Karpas-422 (cell line): ENCODE results near the gene PLCB1. TPM values are rescaled to one million over a fixed set of nuclear protein-coding genes. Genes with fewer than 3 reads are reported as not detected.

Source experiments
- DNase-seq: peaks from one replicate; pipeline ENCODE4 v3.0.0-alpha.2; 2015
- H2AFZ ChIP-seq: fragments of 200-600 bp; sonication (generic); 2 replicates; pipeline ENCODE4 v1.6.1; 2014; ENCODE audit warnings: antibody characterized with exemption, low read length, mixed read lengths
- H3K27ac ChIP-seq: fragments of 200-600 bp; sonication (generic); 2 replicates; pipeline ENCODE4 v1.5.1; 2014; ENCODE audit warnings: mild to moderate bottlenecking, low read length, moderate library complexity
- H3K27me3 ChIP-seq: fragments of 200-600 bp; sonication (generic); 2 replicates; pipeline ENCODE4 v1.6.1; 2014; ENCODE audit warnings: low read length, mixed read lengths
- H3K36me3 ChIP-seq: fragments of 200-600 bp; sonication (generic); 2 replicates; pipeline ENCODE4 v1.6.1; 2014; ENCODE audit warnings: low read length, mixed read lengths; ENCODE audit not compliant: insufficient read depth
- H3K4me1 ChIP-seq: fragments of 200-600 bp; sonication (generic); 2 replicates; pipeline ENCODE4 v1.6.1; 2014; ENCODE audit warnings: mild to moderate bottlenecking, low read length, mixed read lengths
- H3K4me2 ChIP-seq: fragments of 200-600 bp; sonication (generic); 2 replicates; pipeline ENCODE4 v1.6.1; 2014; ENCODE audit warnings: low read length, low read depth, mild to moderate bottlenecking; ENCODE audit not compliant: poor library complexity, severe bottlenecking
- H3K4me3 ChIP-seq: fragments of 200-600 bp; sonication (generic); 2 replicates; pipeline ENCODE4 v1.5.1; 2014; ENCODE audit warnings: mild to moderate bottlenecking, antibody characterized with exemption, low read length, mixed read lengths
- H3K79me2 ChIP-seq: fragments of 200-600 bp; sonication (generic); 2 replicates; pipeline ENCODE4 v1.6.1; 2014; ENCODE audit warnings: mild to moderate bottlenecking, low read length, mixed read lengths
- H3K9ac ChIP-seq: fragments of 200-600 bp; sonication (generic); 2 replicates; pipeline ENCODE4 v1.6.0; 2014; ENCODE audit warnings: low read length
- H3K9me2 ChIP-seq: fragments of 200-600 bp; sonication (generic), shearing (Covaris generic); replicated peaks from 2 replicates; pipeline ENCODE4 v1.6.0; 2014; ENCODE audit warnings: mild to moderate bottlenecking, low read length, moderate library complexity; ENCODE audit not compliant: insufficient read depth
- H3K9me3 ChIP-seq: fragments of 300-700, 200-600 bp; sonication (generic); 2 replicates; pipeline ENCODE4 v1.6.1; 2014; ENCODE audit warnings: low read length, mixed read lengths
- H4K20me1 ChIP-seq: fragments of 200-600 bp; sonication (generic); 2 replicates; pipeline ENCODE4 v1.6.1; 2014; ENCODE audit warnings: mild to moderate bottlenecking, antibody characterized with exemption, low read length, low read depth; ENCODE audit not compliant: insufficient read depth
- total RNA-seq: library from RNA; depleted of rRNA; stranded (reverse); fragments of >200 nt; shearing (Covaris generic); gene quantifications from 2 replicates; pipeline ENCODE4 v1.2.3, GENCODE V29; 2014; ENCODE audit warnings: low replicate concordance

The PLCB1 gene
- total RNA-seq, 1 experiment from 2014 or later: 0.82 TPM

- H3K27ac ChIP-seq: no peak overlapping the region
- H3K79me2 ChIP-seq: no peaks in the 10 kb centered on the region
- H3K4me3 ChIP-seq: no peak overlapping the region
- H3K4me2 ChIP-seq: no peak overlapping the region
- no peak overlapping the region for H3K9ac ChIP-seq
- H3K36me3 ChIP-seq: no peaks in the 10 kb centered on the region
- no peaks in the 10 kb centered on the region for H3K4me1 ChIP-seq
- no peaks in the 10 kb centered on the region for H3K9me2 ChIP-seq
- H3K27me3 ChIP-seq: no peaks in the 10 kb centered on the region
- no peaks in the 10 kb centered on the region for H3K9me3 ChIP-seq
- no peak overlapping the region for H2AFZ ChIP-seq
- H4K20me1 ChIP-seq: no peaks in the 10 kb centered on the region
- no peak for DNase-seq
Observed at GRCh38 chr20:8647961-8648441, 515.9 kb downstream of the PLCB1 start.

DNA sequence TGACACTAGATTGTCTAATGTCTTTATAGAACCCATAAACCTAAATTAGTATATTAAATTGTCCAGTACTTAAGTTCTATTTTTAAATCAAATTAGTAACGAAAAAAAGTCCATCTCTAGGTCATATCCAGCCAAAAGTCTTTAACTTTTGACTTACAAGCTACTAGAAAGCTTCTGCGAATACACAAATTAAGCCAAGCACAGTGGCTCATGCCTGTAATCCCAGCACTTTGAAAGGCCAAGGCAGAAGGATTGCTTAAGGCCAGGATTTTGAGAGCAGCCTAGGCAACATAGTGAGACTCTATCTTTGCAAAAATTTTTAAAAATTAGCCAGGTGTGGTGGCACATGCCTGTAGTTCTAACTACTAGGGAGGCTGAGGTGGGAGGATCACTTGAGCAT is 516.4 kb downstream of the PLCB1 start:
- Histone ChIP-seq H3K79me2 (no peaks in the 10 kb centered on the region), H2AFZ (no peak overlapping the region), H3K9me3 (no peaks in the 10 kb centered on the region), H3K9ac (no peak overlapping the region), H3K27ac (no peak overlapping the region), H3K4me3 (no peak overlapping the region), H3K4me1 (no peaks in the 10 kb centered on the region), H3K4me2 (no peak overlapping the region), H3K36me3 (no peaks in the 10 kb centered on the region), H3K9me2 (no peaks in the 10 kb centered on the region), H4K20me1 (no peaks in the 10 kb centered on the region), H3K27me3 (no peaks in the 10 kb centered on the region)
- no peak for DNase-seq

GRCh38 chr20:8652396-8652795 is 520.3 kb downstream of the PLCB1 start:
- Histone ChIP-seq H3K9me2 (no peaks in the 10 kb centered on the region), H3K9ac (no peak overlapping the region), H3K4me3 (no peak overlapping the region), H2AFZ (no peak overlapping the region), H3K79me2 (no peaks in the 10 kb centered on the region), H3K9me3 (no peaks in the 10 kb centered on the region), H4K20me1 (no peaks in the 10 kb centered on the region), H3K27ac (no peak overlapping the region), H3K36me3 (no peaks in the 10 kb centered on the region), H3K27me3 (no peaks in the 10 kb centered on the region), H3K4me2 (no peak overlapping the region), H3K4me1 (no peaks in the 10 kb centered on the region)
- DNase-seq: no peak

DNA sequence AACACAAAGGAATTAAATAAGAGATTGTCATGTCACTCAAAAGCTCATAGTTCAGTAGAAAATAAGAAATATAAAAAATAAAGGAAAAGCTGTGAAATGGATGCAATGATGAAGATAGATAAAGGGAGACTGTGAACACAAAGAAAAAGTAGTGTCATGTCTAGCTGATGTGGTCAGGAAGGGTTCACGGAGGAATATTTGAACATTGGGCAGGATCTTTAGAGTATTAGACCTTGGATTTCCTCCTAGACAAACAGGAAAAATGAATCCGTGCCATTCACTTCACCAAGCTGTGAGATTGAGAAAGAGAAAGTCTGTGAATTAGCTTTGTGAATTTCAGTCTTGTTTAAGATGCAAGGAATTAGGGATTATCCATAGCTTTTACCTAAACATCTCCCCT is 522.4 kb downstream of the PLCB1 start:
- Histone ChIP-seq H2AFZ (no peak overlapping the region), H3K4me3 (no peak overlapping the region), H3K36me3 (no peaks in the 10 kb centered on the region), H3K9me3 (no peaks in the 10 kb centered on the region), H3K79me2 (no peaks in the 10 kb centered on the region), H3K9ac (no peak overlapping the region), H3K27me3 (no peaks in the 10 kb centered on the region), H3K9me2 (no peaks in the 10 kb centered on the region), H3K4me2 (no peak overlapping the region), H4K20me1 (no peaks in the 10 kb centered on the region), H3K4me1 (no peaks in the 10 kb centered on the region), H3K27ac (no peak overlapping the region)
- no peak for DNase-seq

DNA sequence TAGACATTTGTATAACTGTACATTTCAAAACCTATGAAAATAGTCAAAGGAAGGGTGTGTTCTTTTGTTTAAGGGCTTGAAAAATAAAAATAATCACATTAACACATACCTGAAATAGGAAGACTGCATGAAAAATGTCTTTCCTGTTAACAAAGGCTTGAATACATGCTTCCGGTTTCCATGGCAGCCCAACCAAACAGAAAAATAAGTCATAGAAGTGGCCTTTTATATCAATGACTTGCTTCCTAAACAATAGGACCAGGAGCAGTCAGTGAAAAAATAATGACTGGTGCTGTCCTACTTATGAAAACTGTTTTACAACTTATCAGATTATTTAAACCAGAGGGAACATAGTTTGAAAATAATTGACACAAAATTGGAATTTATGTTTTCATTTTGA is 524.3 kb downstream of the PLCB1 start:
- H4K20me1 ChIP-seq: no peaks in the 10 kb centered on the region
- no peak overlapping the region for H3K27ac ChIP-seq
- H3K9me2 ChIP-seq: no peaks in the 10 kb centered on the region
- DNase-seq: no peak
- no peaks in the 10 kb centered on the region for H3K79me2 ChIP-seq
- no peak overlapping the region for H3K4me2 ChIP-seq
- H3K9me3 ChIP-seq: no peaks in the 10 kb centered on the region
- no peak overlapping the region for H3K9ac ChIP-seq
- no peaks in the 10 kb centered on the region for H3K4me1 ChIP-seq
- H3K36me3 ChIP-seq: no peaks in the 10 kb centered on the region
- H3K27me3 ChIP-seq: no peaks in the 10 kb centered on the region
- H3K4me3 ChIP-seq: no peak overlapping the region
- no peak overlapping the region for H2AFZ ChIP-seq

- no peaks in the 10 kb centered on the region for H4K20me1 ChIP-seq
- DNase-seq: no peak
- no peaks in the 10 kb centered on the region for H3K27me3 ChIP-seq
- no peaks in the 10 kb centered on the region for H3K9me3 ChIP-seq
- no peak overlapping the region for H3K4me2 ChIP-seq
- no peak overlapping the region for H2AFZ ChIP-seq
- H3K36me3 ChIP-seq: no peaks in the 10 kb centered on the region
- no peak overlapping the region for H3K4me3 ChIP-seq
- no peaks in the 10 kb centered on the region for H3K9me2 ChIP-seq
- H3K79me2 ChIP-seq: no peaks in the 10 kb centered on the region
- no peak overlapping the region for H3K27ac ChIP-seq
- no peaks in the 10 kb centered on the region for H3K4me1 ChIP-seq
- no peak overlapping the region for H3K9ac ChIP-seq
Observed at GRCh38 chr20:8657664-8658063, 525.6 kb downstream of the PLCB1 start.

GRCh38 chr20:8658103-8658502 is 526.0 kb downstream of the PLCB1 start:
- Histone ChIP-seq H3K9ac (no peak overlapping the region), H3K4me1 (no peaks in the 10 kb centered on the region), H3K9me3 (no peaks in the 10 kb centered on the region)

DNA sequence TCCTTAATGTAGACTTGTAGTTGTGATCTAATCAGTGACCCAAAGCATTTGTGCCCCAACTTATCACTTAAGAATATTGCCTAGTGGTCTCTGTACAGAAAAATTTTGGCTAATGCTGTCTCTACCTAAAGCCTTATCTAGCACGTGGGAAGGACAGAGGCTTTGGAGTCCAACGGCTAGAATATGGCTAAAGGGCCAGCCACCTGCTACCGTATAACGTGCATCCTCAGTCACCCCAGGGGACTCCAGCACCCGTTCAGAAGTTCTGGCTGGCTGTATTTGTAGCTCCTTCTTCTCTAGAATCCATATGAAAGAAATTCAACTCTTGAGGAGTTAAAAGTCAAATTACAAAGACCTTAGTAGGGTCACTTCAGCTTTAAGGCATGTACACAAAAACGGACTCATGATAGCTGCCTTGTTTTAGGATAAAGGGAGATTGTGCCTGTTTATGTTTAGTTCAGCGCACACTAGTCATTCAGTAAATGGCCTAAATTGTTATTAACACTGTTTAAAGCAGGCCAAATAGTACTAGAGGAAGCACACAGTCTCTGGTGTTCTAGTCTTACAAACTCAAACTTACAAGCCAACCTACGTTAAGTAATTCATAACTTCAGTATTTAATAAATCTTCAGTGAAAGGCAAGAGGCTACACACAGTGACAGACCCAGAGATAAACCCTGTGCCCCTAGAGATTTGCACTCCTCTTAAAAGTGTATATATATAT is 529.3 kb downstream of the PLCB1 start:
- Histone ChIP-seq H3K4me3 (no peak overlapping the region), H3K9me3 (no peaks in the 10 kb centered on the region), H3K9ac (no peak overlapping the region), H3K27ac (no peak overlapping the region), H3K79me2 (no peaks in the 10 kb centered on the region), H3K9me2 (no peaks in the 10 kb centered on the region), H3K4me2 (no peak overlapping the region), H3K27me3 (no peaks in the 10 kb centered on the region), H3K4me1 (no peaks in the 10 kb centered on the region), H4K20me1 (no peaks in the 10 kb centered on the region), H2AFZ (no peak overlapping the region), H3K36me3 (no peaks in the 10 kb centered on the region)
- DNase-seq: no peak

More at GRCh38 chr20:8658103-8658502, 526.0 kb downstream of the PLCB1 start:
- H4K20me1 ChIP-seq: no peaks in the 10 kb centered on the region
- no peaks in the 10 kb centered on the region for H3K79me2 ChIP-seq
- no peak overlapping the region for H2AFZ ChIP-seq
- no peak for DNase-seq
- no peaks in the 10 kb centered on the region for H3K9me2 ChIP-seq
- H3K4me2 ChIP-seq: no peak overlapping the region
- H3K36me3 ChIP-seq: no peaks in the 10 kb centered on the region
- H3K4me3 ChIP-seq: no peak overlapping the region
- no peaks in the 10 kb centered on the region for H3K27me3 ChIP-seq
- H3K27ac ChIP-seq: no peak overlapping the region
